ENCODE results near the gene REG4. TPM values are rescaled to one million over a fixed set of nuclear protein-coding genes. Genes with fewer than 3 reads are reported as not detected.

REG4 gene
- total RNA-seq, 1 donor from 2014 or later = 0.16 TPM

DNA sequence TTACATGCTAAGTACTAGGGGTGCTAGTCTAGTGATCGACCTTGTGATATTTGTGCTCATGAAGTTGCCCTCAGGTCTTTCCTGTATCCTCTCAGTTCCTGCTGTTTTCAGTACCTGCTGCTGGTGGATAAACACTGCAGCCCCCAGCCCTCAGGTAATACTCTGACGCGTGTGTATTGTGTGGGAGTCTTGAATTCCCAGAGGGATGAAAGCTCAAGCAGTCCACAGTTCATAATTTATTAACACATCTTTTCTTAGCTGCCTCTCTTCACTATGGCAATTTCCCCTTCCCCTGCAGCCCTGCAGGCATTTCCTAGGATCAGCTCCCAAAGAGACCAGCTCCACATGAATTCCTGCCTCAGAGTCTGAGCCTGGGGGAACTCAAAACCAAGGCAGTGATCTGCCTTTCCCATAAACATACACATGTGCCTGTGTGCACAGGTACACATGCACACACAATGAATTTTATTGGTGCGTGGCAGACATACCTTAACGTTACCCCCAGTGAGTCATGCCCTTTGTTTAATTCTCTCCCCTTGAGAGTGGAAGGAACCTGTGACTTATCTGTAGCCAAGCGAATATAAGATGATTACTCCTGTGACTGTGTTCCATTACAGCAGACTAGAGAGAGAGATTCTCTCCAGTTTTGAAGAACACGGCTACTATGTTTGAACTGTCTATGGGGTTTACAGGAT is 28.5 kb downstream of the REG4 start:
- H3K4me3 Mint-ChIP-seq = no peak overlapping the region
- DNase-seq (ENCODE audit: low spot score in 2 of 2, unreplicated experiment in 2 of 2) = no peak
- no peak for TF ChIP-seq CTCF (IDR thresholded peaks at IDR 0.05; ENCODE audit: unreplicated experiment)
- H3K36me3 Mint-ChIP-seq = no peaks in the 10 kb centered on the region
- no peaks in the 10 kb centered on the region for H3K9me3 Mint-ChIP-seq
- no peaks in the 10 kb centered on the region for H3K27me3 Mint-ChIP-seq (ENCODE audit: low read depth)
- peaks cover 63% of the 10 kb centered on the region for H3K4me1 Mint-ChIP-seq
- peak overlapping the region; percentile 86 for H3K27ac Mint-ChIP-seq

GRCh38 chr1:119781434-119782210 is 29.6 kb downstream of the REG4 start:
- Mint-ChIP-seq H3K9me3 (no peaks in the 10 kb centered on the region), H3K36me3 (no peaks in the 10 kb centered on the region), H3K27ac (no peak overlapping the region), H3K4me3 (no peak overlapping the region), H3K4me1 (peaks cover 58% of the 10 kb centered on the region), H3K27me3 (ENCODE audit: low read depth) (no peaks in the 10 kb centered on the region)
- no peak for TF ChIP-seq CTCF (IDR thresholded peaks at IDR 0.05; ENCODE audit: unreplicated experiment)
- no peak for DNase-seq (ENCODE audit: low spot score in 2 of 2, unreplicated experiment in 2 of 2)

GRCh38 chr1:119779869-119780356 is 31.3 kb downstream of the REG4 start:
- Mint-ChIP-seq H3K4me3 (no peak overlapping the region), H3K27me3 (ENCODE audit: low read depth) (no peaks in the 10 kb centered on the region), H3K4me1 (peaks cover 49% of the 10 kb centered on the region), H3K9me3 (no peaks in the 10 kb centered on the region), H3K27ac (peak overlapping the region; percentile 71), H3K36me3 (no peaks in the 10 kb centered on the region)
- TF ChIP-seq CTCF (IDR thresholded peaks at IDR 0.05; ENCODE audit: unreplicated experiment) = no peak
- DNase-seq (ENCODE audit: low spot score in 2 of 2, unreplicated experiment in 2 of 2) = no peak

DNA sequence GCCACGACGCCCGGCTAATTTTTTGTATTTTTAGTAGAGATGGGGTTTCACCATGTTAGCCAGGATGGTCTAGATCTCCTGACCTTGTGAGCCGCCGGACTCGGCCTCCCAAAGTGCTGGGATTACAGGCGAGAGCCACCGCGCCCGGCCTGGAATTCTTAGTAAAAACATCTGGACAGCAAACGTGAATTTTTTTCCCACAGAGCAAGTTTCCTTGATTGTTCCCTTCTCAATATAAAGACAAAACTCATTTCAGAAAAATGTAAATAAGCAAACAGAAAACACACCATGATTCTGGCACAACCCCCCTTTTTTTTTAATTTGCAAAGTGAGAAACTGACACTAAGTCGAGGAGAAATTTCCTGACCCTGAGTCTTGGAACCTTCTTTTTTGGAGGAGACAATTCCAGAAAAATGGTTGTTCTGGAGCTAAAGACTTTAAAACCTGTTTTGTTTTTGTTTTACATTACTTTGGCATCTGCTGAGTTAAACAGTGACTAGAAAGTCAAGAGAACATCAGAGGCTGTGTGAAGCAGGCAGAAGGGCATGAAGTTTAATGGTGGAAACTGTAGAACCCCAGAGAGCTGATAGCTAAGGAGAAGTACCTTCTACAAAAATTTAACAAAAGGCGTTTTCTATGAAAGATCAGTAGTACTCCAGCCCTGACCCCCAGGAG is 32.2 kb downstream of the REG4 start:
- Mint-ChIP-seq H3K27me3 (ENCODE audit: low read depth) (no peaks in the 10 kb centered on the region), H3K4me1 (peaks cover 48% of the 10 kb centered on the region), H3K4me3 (no peak overlapping the region), H3K27ac (peak overlapping the region; percentile 71), H3K36me3 (no peaks in the 10 kb centered on the region), H3K9me3 (no peaks in the 10 kb centered on the region)
- DNase-seq (ENCODE audit: low spot score in 2 of 2, unreplicated experiment in 2 of 2) = no peak
- TF ChIP-seq CTCF (IDR thresholded peaks at IDR 0.05; ENCODE audit: unreplicated experiment) = no peak

DNA sequence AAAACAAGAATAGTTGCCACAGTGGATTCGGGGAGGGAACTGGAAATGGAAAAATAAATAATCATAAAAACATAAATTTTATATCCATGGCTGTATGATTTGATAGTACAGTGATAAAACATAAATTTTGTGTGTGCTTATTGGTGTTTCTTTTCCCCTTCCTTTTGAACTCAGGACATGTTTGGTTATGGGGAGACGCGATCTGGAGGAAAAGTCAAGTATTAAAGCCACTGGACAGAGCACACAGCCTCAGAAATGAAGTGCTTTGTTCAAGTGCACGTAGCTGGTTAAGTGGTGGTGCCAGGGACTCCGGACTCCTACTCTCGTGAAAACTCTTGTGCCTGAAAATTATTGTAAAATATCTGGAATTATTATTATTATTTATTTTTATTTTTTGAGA is 32.9 kb downstream of the REG4 start:
- DNase-seq (ENCODE audit: low spot score in 2 of 2, unreplicated experiment in 2 of 2) = no peak
- Mint-ChIP-seq H3K4me3 (no peak overlapping the region), H3K4me1 (peaks cover 48% of the 10 kb centered on the region), H3K36me3 (no peaks in the 10 kb centered on the region), H3K27ac (no peak overlapping the region), H3K9me3 (no peaks in the 10 kb centered on the region), H3K27me3 (ENCODE audit: low read depth) (no peaks in the 10 kb centered on the region)
- no peak for TF ChIP-seq CTCF (IDR thresholded peaks at IDR 0.05; ENCODE audit: unreplicated experiment)

All from mesothelial cell of epicardium (in vitro differentiated cells).